KMS-11 (cell line): ENCODE results near the gene DENND1A.

ENCODE experiments used
- H2AFZ ChIP-seq: fragments of 200-600 bp; sonication (generic); 2 replicates; pipeline ENCODE4 v1.6.1; 2016; ENCODE audit warnings: antibody characterized with exemption, mixed run types, low read depth
- H3K27ac ChIP-seq: fragments of 200-600 bp; sonication (generic); 2 replicates; pipeline ENCODE4 v1.6.1; 2016; ENCODE audit warnings: mild to moderate bottlenecking, mixed run types
- H3K27me3 ChIP-seq: fragments of 200-600 bp; sonication (generic); 2 replicates; pipeline ENCODE4 v1.6.1; 2017; ENCODE audit warnings: mild to moderate bottlenecking, low read depth, mixed run types, moderate library complexity; ENCODE audit not compliant: insufficient read depth
- H3K36me3 ChIP-seq: fragments of 200-600 bp; sonication (generic); 2 replicates; pipeline ENCODE4 v1.6.1; 2017; ENCODE audit warnings: mild to moderate bottlenecking, mixed run types; ENCODE audit not compliant: insufficient read depth
- H3K4me1 ChIP-seq: fragments of 200-600 bp; sonication (generic); 2 replicates; pipeline ENCODE4 v1.6.1; 2016; ENCODE audit warnings: mild to moderate bottlenecking, low read depth, mixed run types; ENCODE audit not compliant: poor library complexity, severe bottlenecking
- H3K4me2 ChIP-seq: fragments of 200-600 bp; sonication (generic); 2 replicates; pipeline ENCODE4 v1.7.0; 2016; ENCODE audit warnings: mild to moderate bottlenecking, mixed run types
- H3K4me3 ChIP-seq: fragments of 200-600 bp; sonication (generic); IDR thresholded peaks from 2 replicates; pipeline ENCODE4 v1.6.1; 2017; ENCODE audit warnings: low read depth, low read length, mixed read lengths; ENCODE audit not compliant: insufficient read depth
- H3K79me2 ChIP-seq: fragments of 200-600 bp; sonication (generic); 2 replicates; pipeline ENCODE4 v1.6.1; 2016; ENCODE audit warnings: low read depth, mixed run types; ENCODE audit not compliant: insufficient read depth
- H3K9ac ChIP-seq: fragments of 200-600 bp; sonication (generic); 2 replicates; pipeline ENCODE4 v1.6.1; 2016; ENCODE audit warnings: mild to moderate bottlenecking, mixed run types
- H4K20me1 ChIP-seq: fragments of 200-600 bp; sonication (generic); 2 replicates; pipeline ENCODE4 v1.6.1; 2016; ENCODE audit warnings: mild to moderate bottlenecking, mixed run types; ENCODE audit not compliant: insufficient read depth
- TF ChIP-seq, protein P1 (sequence below): fragments of 200-600 bp; sonication (generic); conservative IDR thresholded peaks from 2 replicates; pipeline ENCODE4 v1.6.1; 2017; ENCODE audit warnings: low read depth, mild to moderate bottlenecking, antibody characterized with exemption, low read length, moderate library complexity, mixed read lengths

DENND1A gene

DNA sequence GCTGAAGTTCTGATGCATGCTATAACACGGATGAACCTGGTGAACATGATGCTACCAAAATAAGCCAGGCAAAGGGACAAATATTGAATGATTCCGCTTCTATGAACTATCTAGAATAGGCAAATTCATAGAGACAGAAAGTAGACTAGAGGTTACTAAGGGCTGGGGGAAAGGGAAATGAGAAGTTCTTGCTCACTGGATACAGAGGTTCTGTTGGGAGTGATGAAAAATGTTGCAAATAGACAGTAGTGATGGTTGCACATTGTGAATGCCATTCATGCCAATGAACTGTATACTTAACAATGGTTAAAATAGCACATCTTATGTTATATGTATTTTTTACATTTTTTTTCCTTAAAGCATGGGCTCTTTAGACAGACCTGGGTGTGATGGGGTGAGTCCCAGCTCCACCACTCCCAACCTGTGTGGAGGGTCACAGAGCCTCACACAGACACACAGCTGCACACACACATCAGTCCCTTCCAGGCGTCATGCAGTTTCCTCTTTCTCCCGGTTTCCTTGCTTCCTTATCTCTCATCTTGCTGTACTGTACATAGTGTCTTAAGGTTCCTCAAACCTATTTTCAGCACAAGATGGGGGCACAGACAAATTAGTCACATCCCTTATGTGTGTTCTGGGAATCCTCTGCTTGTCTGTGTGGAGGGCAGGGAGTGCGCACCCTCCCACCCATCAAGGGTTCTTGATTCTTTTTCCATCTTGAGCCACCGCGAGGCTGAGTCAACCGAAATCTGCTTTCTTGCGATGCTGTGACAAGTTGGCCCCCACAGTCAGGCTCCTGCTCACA is 381.0 kb downstream of the DENND1A start:
- TF ChIP-seq, protein P1, sequence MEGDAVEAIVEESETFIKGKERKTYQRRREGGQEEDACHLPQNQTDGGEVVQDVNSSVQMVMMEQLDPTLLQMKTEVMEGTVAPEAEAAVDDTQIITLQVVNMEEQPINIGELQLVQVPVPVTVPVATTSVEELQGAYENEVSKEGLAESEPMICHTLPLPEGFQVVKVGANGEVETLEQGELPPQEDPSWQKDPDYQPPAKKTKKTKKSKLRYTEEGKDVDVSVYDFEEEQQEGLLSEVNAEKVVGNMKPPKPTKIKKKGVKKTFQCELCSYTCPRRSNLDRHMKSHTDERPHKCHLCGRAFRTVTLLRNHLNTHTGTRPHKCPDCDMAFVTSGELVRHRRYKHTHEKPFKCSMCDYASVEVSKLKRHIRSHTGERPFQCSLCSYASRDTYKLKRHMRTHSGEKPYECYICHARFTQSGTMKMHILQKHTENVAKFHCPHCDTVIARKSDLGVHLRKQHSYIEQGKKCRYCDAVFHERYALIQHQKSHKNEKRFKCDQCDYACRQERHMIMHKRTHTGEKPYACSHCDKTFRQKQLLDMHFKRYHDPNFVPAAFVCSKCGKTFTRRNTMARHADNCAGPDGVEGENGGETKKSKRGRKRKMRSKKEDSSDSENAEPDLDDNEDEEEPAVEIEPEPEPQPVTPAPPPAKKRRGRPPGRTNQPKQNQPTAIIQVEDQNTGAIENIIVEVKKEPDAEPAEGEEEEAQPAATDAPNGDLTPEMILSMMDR, result no peak
- H3K27me3 ChIP-seq, result no peaks in the 10 kb centered on the region

DNA sequence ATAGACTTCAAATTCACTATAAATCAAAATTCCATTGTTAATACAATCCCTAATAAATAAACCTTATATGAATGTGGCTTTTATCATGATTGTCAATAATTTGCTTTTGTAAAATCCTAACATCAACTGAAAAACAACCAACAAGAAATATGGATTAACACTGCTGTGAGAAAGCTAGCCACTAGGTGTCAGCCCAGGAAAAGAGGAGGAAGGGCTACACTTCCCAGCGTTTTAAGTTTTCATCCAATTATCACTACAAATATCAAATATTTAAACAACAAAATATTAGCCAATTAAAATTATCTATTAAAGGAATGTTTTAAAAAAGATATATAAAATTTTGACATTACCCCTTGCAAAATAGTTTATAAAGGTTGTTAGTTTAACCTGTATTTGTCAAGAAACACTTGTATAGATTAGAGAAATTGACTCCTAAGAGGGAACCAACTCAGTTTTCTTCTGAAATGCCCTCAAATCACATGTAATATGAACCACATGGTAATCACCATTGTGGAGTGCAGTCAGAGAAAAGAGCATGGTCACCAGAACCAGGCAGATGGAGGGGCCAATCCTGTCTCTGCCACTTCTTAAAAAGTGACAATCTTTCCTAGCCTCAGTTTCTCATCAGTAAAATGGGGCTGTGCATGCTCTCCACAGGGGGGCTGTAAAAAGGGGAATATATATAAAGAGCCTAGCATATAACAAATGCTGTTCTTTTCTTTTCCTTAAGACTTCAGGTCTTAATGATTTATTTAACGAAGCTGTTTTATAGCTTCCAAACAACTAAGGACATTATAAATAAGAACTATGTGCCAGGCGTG is 385.7 kb downstream of the DENND1A start:
- Histone ChIP-seq H3K27me3 (no peaks in the 10 kb centered on the region), H3K27ac (no peak overlapping the region), H3K79me2 (no peaks in the 10 kb centered on the region), H2AFZ (no peak overlapping the region), H3K4me2 (no peak overlapping the region), H3K4me3 (no peak overlapping the region), H3K4me1 (peaks cover 27% of the 10 kb centered on the region), H4K20me1 (no peaks in the 10 kb centered on the region), H3K9ac (no peak overlapping the region), H3K36me3 (no peaks in the 10 kb centered on the region)
- TF ChIP-seq, protein P1, result peak; percentile 90

More for the DNA sequence above, 381.0 kb downstream of the DENND1A start:
- Histone ChIP-seq H3K27ac (no peak overlapping the region), H3K4me3 (no peak overlapping the region), H3K36me3 (no peaks in the 10 kb centered on the region), H3K9ac (no peak overlapping the region), H3K79me2 (no peaks in the 10 kb centered on the region), H3K4me2 (no peak overlapping the region), H4K20me1 (no peaks in the 10 kb centered on the region), H3K4me1 (peaks cover 27% of the 10 kb centered on the region), H2AFZ (no peak overlapping the region)

DNA sequence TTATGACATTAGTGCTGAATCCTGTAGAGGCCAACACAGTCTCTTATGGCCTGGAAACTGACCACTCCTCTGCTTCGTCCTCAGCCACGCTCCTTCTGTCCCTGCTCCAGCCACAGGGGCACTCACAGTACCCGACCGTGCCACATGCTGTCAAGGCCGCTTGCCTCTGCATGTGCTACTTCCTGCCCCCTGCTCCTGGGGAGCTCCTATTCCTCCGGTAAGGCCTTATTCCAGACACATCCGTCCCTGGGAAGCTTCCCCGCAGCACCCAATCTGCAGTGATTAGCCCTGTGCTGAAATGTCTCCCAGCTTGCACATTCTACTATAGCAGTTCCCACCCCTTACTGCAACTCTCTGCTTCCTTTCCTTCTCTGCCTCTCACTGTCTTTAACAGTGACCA is 386.4 kb downstream of the DENND1A start:
- H2AFZ ChIP-seq, result no peak overlapping the region
- H3K79me2 ChIP-seq, result no peaks in the 10 kb centered on the region
- no peaks in the 10 kb centered on the region for H4K20me1 ChIP-seq
- no peak overlapping the region for H3K27ac ChIP-seq
- H3K4me1 ChIP-seq, result peaks cover 27% of the 10 kb centered on the region
- no peaks in the 10 kb centered on the region for H3K27me3 ChIP-seq
- H3K9ac ChIP-seq, result no peak overlapping the region
- no peak overlapping the region for H3K4me3 ChIP-seq
- H3K36me3 ChIP-seq, result no peaks in the 10 kb centered on the region
- H3K4me2 ChIP-seq, result no peak overlapping the region
- TF ChIP-seq, protein P1, result no peak

DNA sequence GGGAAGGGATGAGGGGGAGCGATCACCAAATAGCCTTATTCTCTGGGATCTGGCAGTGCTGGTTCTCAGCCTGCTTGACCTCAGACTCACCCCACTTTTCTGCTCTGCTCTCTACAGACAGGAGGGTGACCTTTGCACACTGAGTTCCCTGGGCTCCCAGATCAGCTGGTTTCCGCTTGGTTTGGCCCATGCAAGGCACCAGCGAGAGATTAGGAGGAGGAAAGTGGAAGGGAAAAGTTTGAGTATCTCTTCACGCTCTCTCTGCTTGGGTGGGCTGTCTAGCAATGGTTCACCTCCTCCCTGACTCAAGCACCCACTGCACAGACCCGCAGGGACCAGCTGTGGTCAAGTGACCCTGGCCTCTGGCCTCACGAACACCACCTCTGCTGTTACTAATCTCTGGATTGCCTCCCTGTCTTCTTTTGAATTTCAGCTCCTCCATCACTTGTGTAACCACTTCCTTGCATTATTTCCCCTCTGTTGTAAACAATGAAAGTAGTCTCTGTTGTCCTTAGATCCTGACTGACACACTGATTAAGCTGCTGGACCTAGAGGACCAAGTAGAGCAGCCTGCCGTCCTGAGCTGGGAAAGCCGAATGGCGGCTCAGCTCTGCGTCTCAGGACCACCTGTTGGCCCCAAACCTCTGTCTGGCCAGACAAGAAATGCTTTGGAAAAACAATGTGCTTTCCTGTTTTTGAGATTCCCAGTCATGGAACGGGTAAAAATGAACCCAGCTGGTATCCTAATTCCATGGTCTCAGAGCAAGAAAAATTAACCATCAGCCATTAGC is 387.3 kb downstream of the DENND1A start:
- Histone ChIP-seq H3K9ac (no peak overlapping the region), H3K27me3 (no peaks in the 10 kb centered on the region), H3K36me3 (no peaks in the 10 kb centered on the region), H3K79me2 (no peaks in the 10 kb centered on the region), H3K4me2 (no peak overlapping the region), H3K27ac (no peak overlapping the region), H3K4me1 (peaks cover 28% of the 10 kb centered on the region), H3K4me3 (no peak overlapping the region), H2AFZ (no peak overlapping the region), H4K20me1 (no peaks in the 10 kb centered on the region)
- TF ChIP-seq, protein P1, result no peak
